HepG2 (cell line): Measurements from ENCODE around the gene SERTAD2. TPM values are rescaled to one million over a fixed set of nuclear protein-coding genes. Genes with fewer than 3 reads are reported as not detected.

ENCODE experiments used
- FOSL1 ChIP-seq: sonication (generic); formaldehyde crosslinking; IDR thresholded peaks from 2 replicates; pipeline ENCODE4 v1.9.0; 2021; ENCODE audit warnings: missing genetic modification reagents, borderline replicate concordance
- FOSL2 ChIP-seq: sonication (generic); formaldehyde crosslinking; IDR thresholded peaks from 2 replicates; pipeline ENCODE4 v1.4.0; 2020; ENCODE audit warnings: missing genetic modification reagents
- GABPA ChIP-seq, 2 experiments: IDR thresholded peaks; 2 replicates each; pipeline ENCODE4 v1.6.1; 2011 to 2016; ENCODE audit warnings: low read depth in 2 of 2, low read length in 1 of 2, missing biosample characterization in 1 of 2, missing genetic modification characterization in 1 of 2
- HDAC1 ChIP-seq: sonication (generic); formaldehyde crosslinking; IDR thresholded peaks from 2 replicates; pipeline ENCODE4 v1.5.1; 2020; ENCODE audit warnings: mild to moderate bottlenecking, missing genetic modification reagents
- KDM2A ChIP-seq: sonication (generic); formaldehyde crosslinking; IDR thresholded peaks from 2 replicates; pipeline ENCODE4 v1.4.0; 2020; ENCODE audit warnings: low read depth, missing genetic modification reagents, borderline replicate concordance
- NCOR1 ChIP-seq: fragments of 200-600 bp; sonication (generic); IDR thresholded peaks from 2 replicates; pipeline ENCODE4 v1.7.0; 2017; ENCODE audit warnings: antibody characterized with exemption, low read length, borderline replicate concordance
- NFRKB ChIP-seq: fragments of 450-650 bp; IDR thresholded peaks from 2 replicates; pipeline ENCODE4 v1.6.1; 2017
- POLR2G ChIP-seq: fragments of 200-400 bp; formaldehyde crosslinking; IDR thresholded peaks from 2 replicates; pipeline ENCODE4 v1.6.1; 2018; ENCODE audit warnings: mild to moderate bottlenecking, low read depth, low read length, moderate library complexity
- SALL1 ChIP-seq: sonication (generic); formaldehyde crosslinking; IDR thresholded peaks from 2 replicates; pipeline ENCODE4 v1.8.0; 2022; ENCODE audit warnings: mild to moderate bottlenecking, missing genetic modification reagents
- TP53 ChIP-seq: sonication (generic); formaldehyde crosslinking; conservative IDR thresholded peaks from 2 replicates; pipeline ENCODE4 v1.4.0; 2020; ENCODE audit warnings: missing genetic modification reagents
- ZNF10 ChIP-seq: sonication (generic); formaldehyde crosslinking; IDR thresholded peaks from 2 replicates; pipeline ENCODE4 v1.4.0; 2020; ENCODE audit warnings: mild to moderate bottlenecking, low read depth, missing genetic modification reagents, borderline replicate concordance
- ZNF12 ChIP-seq: sonication (generic); formaldehyde crosslinking; IDR thresholded peaks from 2 replicates; pipeline ENCODE4 v1.5.0; 2020; ENCODE audit warnings: missing genetic modification reagents
- ZNF20 ChIP-seq: sonication (generic); formaldehyde crosslinking; IDR thresholded peaks from 2 replicates; pipeline ENCODE4 v1.4.0; 2020; ENCODE audit warnings: mild to moderate bottlenecking, moderate library complexity, missing genetic modification reagents
- ZNF7 ChIP-seq: IDR thresholded peaks from 2 replicates; pipeline ENCODE4 v1.6.1; 2016; ENCODE audit warnings: missing biosample characterization, missing genetic modification reagents
- ZNF788 ChIP-seq: sonication (generic); formaldehyde crosslinking; IDR thresholded peaks from 2 replicates; pipeline ENCODE4 v1.5.0; 2020; ENCODE audit warnings: mild to moderate bottlenecking, missing genetic modification reagents, borderline replicate concordance
- ZSCAN12 ChIP-seq: sonication (generic); formaldehyde crosslinking; IDR thresholded peaks from 2 replicates; pipeline ENCODE4 v1.9.0; 2021; ENCODE audit warnings: mild to moderate bottlenecking, missing genetic modification reagents
- ZSCAN29 ChIP-seq: sonication (generic); formaldehyde crosslinking; conservative IDR thresholded peaks from 2 replicates; pipeline ENCODE4 v1.4.0; 2020; ENCODE audit warnings: mild to moderate bottlenecking, missing genetic modification reagents
- polyA plus RNA-seq, 8 experiments: library from polyadenylated mRNA; depleted of rRNA in 3 of 8; stranded (reverse) in 7 of 8; unstranded in 1 of 8; fragments of >200 nt; fragmentation: Illumina TruSeq in 4 of 8; extraction: Trizol in 4 of 8; gene quantifications; 2 replicates each; pipeline versions ENCODE4 v1.2.1 to v1.2.3, GENCODE V29; 2011 to 2016; ENCODE audit warnings: low read depth in 4 of 8, missing spikeins in 1 of 8, mixed read lengths in 1 of 8; ENCODE audit not compliant: insufficient read depth in 1 of 8
- total RNA-seq, 5 experiments: library from RNA; depleted of rRNA; stranded (reverse); fragments of >200 nt; fragmentation: Illumina TruSeq; extraction: Trizol; gene quantifications; 2 replicates each; pipeline ENCODE4 v1.2.3, GENCODE V29; 2016; ENCODE audit warnings: low read depth in 1 of 5
- TF ChIP-seq, protein P1 (sequence below): sonication (generic); formaldehyde crosslinking; IDR thresholded peaks from 2 replicates; pipeline ENCODE4 v1.4.0; 2020; ENCODE audit warnings: missing genetic modification reagents, mild to moderate bottlenecking, borderline replicate concordance
- TF ChIP-seq, protein P2 (sequence below): sonication (generic); formaldehyde crosslinking; IDR thresholded peaks from 2 replicates; pipeline ENCODE4 v1.5.1; 2020; ENCODE audit warnings: missing genetic modification reagents, mild to moderate bottlenecking, borderline replicate concordance
- TF ChIP-seq, protein P3 (sequence below): sonication (generic); formaldehyde crosslinking; IDR thresholded peaks from 2 replicates; pipeline ENCODE4 v1.4.0; 2020; ENCODE audit warnings: missing genetic modification reagents
- TF ChIP-seq, protein P4 (sequence below): sonication (generic); formaldehyde crosslinking; conservative IDR thresholded peaks from 2 replicates; pipeline ENCODE4 v1.5.0; 2020; ENCODE audit warnings: missing genetic modification reagents

SERTAD2 gene
- total and polyA plus RNA-seq, 2 of the 13 experiments (the other 11 are each of a cell fraction or from before 2014, with no cell fraction given) = 6.7 to 22.6 TPM

DNA sequence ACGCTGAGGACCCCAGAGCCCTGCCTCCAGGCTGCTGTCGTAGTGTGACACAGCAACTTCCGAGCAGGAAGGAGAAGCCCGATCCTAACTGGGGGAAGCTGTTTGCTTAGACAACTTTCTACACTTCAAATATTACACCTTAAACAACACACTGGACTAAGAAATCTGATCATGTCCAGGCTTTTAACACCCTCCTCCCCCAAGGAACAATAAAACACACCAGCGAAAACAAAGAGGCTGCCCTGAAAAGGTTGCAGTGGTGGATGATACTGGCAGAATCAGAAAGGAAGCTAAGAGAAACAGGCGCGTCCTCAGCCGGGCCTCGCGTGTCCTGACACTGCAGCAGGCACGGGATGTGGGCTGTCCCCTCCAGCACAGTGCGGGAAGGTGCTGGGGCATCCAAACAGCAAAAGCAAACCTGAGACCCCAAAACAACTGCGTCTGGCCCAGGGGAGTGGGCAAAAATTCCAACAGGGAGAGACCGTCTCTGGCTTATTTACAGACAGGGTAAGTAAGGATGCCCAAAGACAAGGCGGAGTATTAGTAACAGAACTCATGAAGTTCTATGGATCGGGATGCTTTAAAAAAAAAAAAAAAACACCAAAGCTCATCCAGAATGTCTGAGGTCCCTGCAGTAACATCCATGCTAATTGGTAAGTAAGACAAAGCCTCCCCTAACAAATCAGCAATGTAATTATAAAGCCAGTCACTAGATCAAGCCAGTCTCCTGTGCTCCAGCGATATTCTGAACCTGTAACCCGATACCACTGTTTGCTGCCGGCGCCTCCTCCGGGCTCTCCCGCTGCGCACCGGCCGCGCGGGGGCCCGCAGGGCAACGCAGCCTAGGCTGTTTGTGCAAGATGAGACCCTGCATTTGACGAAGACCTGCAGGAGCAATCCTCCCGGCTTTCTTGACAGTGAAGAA is 9.0 kb downstream of the SERTAD2 start (continued):
- TF ChIP-seq GABPA (IDR thresholded peaks at IDR 0.05; ENCODE audit: low read depth, low read length) (no peak), GABPA (CRISPR knock-in tag; IDR thresholded peaks at IDR 0.05; ENCODE audit: low read depth) (no peak), FOSL2 (CRISPR knock-in tag) (peak; percentile 60), FOSL1 (no peak), HDAC1 (CRISPR knock-in tag) (peak; percentile 37; the same call in 1 of the 2 replicates), ZSCAN12 (0 out of 2 replicates have a peak, but pooled peaks have one; percentile 65), ZNF12 (CRISPR knock-in tag) (0 out of 2 replicates have a peak, but pooled peaks have one; percentile 0), ZNF788 (CRISPR knock-in tag) (0 out of 2 replicates have a peak, but pooled peaks have one; percentile 32), SALL1 (CRISPR knock-in tag) (no peak), NFRKB (no peak), ZNF20 (CRISPR knock-in tag) (0 out of 2 replicates have a peak, but pooled peaks have one; percentile 36), NCOR1 (peak; percentile 2; the same call in 1 of the 2 replicates), ZNF10 (CRISPR knock-in tag) (no peak), ZSCAN29 (CRISPR knock-in tag) (peak; percentile 47; the same call in 1 of the 2 replicates), KDM2A (CRISPR knock-in tag) (peak; percentile 75; the same call in 1 of the 2 replicates), ZNF7 (CRISPR knock-in tag) (no peak), TP53 (CRISPR knock-in tag) (no peak), POLR2G (peak; percentile 53)
- TF ChIP-seq, protein P1, sequence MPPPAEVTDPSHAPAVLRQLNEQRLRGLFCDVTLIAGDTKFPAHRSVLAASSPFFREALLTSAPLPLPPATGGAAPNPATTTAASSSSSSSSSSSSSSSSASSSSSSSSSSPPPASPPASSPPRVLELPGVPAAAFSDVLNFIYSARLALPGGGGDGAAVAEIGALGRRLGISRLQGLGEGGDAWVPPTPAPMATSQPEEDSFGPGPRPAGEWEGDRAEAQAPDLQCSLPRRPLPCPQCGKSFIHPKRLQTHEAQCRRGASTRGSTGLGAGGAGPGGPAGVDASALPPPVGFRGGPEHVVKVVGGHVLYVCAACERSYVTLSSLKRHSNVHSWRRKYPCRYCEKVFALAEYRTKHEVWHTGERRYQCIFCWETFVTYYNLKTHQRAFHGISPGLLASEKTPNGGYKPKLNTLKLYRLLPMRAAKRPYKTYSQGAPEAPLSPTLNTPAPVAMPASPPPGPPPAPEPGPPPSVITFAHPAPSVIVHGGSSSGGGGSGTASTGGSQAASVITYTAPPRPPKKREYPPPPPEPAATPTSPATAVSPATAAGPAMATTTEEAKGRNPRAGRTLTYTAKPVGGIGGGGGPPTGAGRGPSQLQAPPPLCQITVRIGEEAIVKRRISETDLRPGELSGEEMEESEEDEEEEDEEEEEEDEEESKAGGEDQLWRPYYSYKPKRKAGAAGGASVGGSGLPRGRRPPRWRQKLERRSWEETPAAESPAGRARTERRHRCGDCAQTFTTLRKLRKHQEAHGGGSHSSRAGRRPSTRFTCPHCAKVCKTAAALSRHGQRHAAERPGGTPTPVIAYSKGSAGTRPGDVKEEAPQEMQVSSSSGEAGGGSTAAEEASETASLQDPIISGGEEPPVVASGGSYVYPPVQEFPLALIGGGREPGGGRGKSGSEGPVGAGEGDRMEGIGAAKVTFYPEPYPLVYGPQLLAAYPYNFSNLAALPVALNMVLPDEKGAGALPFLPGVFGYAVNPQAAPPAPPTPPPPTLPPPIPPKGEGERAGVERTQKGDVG = no peak
- TF ChIP-seq, protein P2, sequence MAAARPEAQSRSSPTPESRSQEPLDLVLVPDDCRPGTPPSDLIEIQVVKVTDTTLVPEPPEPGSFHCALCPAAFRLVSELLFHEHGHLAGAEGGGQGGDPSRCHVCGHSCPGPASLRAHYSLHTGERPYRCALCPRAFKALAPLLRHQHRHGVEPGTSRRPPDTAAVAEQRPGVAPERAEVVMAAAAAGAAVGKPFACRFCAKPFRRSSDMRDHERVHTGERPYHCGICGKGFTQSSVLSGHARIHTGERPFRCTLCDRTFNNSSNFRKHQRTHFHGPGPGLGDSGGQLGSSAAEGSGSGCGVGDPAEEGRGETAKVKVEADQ = no peak
- TF ChIP-seq, protein P3, sequence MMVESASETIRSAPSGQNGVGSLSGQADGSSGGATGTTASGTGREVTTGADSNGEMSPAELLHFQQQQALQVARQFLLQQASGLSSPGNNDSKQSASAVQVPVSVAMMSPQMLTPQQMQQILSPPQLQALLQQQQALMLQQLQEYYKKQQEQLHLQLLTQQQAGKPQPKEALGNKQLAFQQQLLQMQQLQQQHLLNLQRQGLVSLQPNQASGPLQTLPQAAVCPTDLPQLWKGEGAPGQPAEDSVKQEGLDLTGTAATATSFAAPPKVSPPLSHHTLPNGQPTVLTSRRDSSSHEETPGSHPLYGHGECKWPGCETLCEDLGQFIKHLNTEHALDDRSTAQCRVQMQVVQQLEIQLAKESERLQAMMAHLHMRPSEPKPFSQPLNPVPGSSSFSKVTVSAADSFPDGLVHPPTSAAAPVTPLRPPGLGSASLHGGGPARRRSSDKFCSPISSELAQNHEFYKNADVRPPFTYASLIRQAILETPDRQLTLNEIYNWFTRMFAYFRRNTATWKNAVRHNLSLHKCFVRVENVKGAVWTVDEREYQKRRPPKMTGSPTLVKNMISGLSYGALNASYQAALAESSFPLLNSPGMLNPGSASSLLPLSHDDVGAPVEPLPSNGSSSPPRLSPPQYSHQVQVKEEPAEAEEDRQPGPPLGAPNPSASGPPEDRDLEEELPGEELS (CRISPR knock-in tag) = peak; percentile 78
- TF ChIP-seq, protein P4, sequence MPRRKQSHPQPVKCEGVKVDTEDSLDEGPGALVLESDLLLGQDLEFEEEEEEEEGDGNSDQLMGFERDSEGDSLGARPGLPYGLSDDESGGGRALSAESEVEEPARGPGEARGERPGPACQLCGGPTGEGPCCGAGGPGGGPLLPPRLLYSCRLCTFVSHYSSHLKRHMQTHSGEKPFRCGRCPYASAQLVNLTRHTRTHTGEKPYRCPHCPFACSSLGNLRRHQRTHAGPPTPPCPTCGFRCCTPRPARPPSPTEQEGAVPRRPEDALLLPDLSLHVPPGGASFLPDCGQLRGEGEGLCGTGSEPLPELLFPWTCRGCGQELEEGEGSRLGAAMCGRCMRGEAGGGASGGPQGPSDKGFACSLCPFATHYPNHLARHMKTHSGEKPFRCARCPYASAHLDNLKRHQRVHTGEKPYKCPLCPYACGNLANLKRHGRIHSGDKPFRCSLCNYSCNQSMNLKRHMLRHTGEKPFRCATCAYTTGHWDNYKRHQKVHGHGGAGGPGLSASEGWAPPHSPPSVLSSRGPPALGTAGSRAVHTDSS (CRISPR knock-in tag) = no peak
